Activated CD8-positive, alpha-beta memory T cell treated with anti-CD3 and anti-CD28 coated beads, Interleukin-2, amount 10 ng/mL, durations not matched to agents 7 days and 5 days (primary cell): ENCODE measurements around the gene COPZ2. TPM values are rescaled to one million over a fixed set of nuclear protein-coding genes. Genes with fewer than 3 reads are reported as not detected.
"Not testable (repeated sequence)": the region's sequence is repeated elsewhere in the genome, so short reads cannot be mapped to it uniquely, and the experiment has no call there.

Source experiments
- ATAC-seq: fragments of 150-1000 bp; cut with Tn5 transposase; one replicate; pipeline ENCODE4 v1.10.0; 2021; ENCODE audit warnings: moderate library complexity
- CTCF ChIA-PET: fragments of 350-600 bp; sonication (Branson Sonifier 250); formaldehyde crosslinking; loops from one replicate; lab custom pipeline; 2021; ENCODE audit warnings: antibody characterized with exemption; lab: Charles Lee
- DNase-seq: peaks from one replicate; pipeline ENCODE4 v3.0.0-alpha.2; 2020
- H3K27ac Mint-ChIP-seq: one replicate; pipeline ENCODE4 v1.8.0; 2021; ENCODE audit warnings: mild to moderate bottlenecking, mixed read lengths
- H3K27me3 Mint-ChIP-seq: one replicate; pipeline ENCODE4 v1.8.0; 2021; ENCODE audit warnings: mixed read lengths
- H3K36me3 Mint-ChIP-seq: one replicate; pipeline ENCODE4 v1.8.0; 2021; ENCODE audit warnings: mild to moderate bottlenecking, mixed read lengths
- H3K4me1 Mint-ChIP-seq: one replicate; pipeline ENCODE4 v1.8.0; 2021; ENCODE audit warnings: mixed read lengths
- H3K4me3 Mint-ChIP-seq: one replicate; pipeline ENCODE4 v1.8.0; 2021; ENCODE audit warnings: mild to moderate bottlenecking, moderate library complexity, mixed read lengths
- H3K9me3 Mint-ChIP-seq: one replicate; pipeline ENCODE4 v1.8.0; 2022; ENCODE audit warnings: low read depth, mixed read lengths
- total RNA-seq, 2 experiments: library from RNA; stranded (reverse); gene quantifications; one replicate each; pipeline ENCODE4 v1.2.3, GENCODE V29; 2021

Gene COPZ2
- total RNA-seq, 2 experiments from 2014 or later: 5.4 to 14.1 TPM

DNA sequence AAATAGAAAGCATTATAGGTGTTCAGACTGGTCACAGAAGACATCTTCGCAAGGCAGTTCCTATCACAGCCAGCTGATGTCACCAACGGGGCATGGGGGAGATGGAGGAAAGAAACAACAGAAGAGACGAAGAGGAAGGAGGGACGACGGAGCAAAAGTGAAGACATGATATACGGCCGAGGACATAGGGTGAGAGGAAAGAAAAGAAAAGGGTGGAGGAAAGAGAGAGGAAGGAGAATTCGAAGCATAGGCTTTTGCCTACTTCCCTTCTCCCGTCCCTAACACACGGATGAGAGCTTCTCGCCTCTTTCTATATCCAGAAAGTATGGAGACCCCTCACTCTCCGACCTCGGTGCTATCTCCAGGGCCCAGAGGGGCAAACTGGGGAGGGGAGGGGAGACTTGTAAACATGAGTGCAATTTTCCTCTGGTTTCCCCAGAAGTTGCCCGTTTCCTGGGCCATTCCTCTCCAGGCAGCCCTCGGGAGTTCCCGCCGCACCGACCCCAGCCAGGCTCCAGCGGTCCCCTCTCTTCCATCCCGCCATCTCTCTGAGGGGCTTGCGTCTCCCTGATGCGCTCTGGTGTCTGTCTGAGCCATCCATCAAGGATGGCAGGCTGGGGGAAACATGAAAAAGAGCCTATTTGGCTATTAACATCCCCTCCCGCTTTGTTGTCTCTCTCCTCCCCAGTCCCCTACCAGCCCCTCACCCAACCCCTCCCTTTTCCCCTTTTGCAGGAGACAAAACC, 26.0 kb downstream of the COPZ2 start:
- CTCF ChIA-PET: interaction anchor here (0.6 to 4.3 kb wide), 29 partner anchors 9 to 575 kb away, joined by 3 to 30 read pairs (median 4); partner anchors contain the start of genes CDK5RAP3 and PNPO
- ATAC-seq: peak; percentile 85
- Mint-ChIP-seq H3K4me3 (peak overlapping the region; percentile 76), H3K36me3 (no peaks in the 10 kb centered on the region), H3K9me3 (no peaks in the 10 kb centered on the region), H3K4me1 (peaks cover 19% of the 10 kb centered on the region), H3K27ac (peak overlapping the region; percentile 72), H3K27me3 (peaks cover 36% of the 10 kb centered on the region)
- DNase-seq: peak; percentile 83

DNA sequence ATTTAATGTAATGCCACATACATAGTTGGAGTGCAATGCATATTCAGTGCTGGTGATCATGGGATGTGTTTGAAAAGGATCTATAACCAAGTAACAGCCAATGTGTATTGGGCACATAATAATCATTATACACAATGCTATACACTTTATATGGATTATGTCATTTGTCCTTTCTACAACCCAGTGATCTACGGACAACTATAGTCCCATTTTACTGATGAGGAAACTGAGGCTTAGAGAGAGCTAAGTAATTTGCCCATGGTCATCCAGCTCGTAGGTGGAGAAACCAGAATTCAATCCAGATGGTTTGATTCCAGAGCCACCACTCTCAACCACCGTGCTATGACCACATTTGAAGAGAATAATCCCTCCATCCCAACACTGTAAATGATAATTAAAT, 27.4 kb downstream of the COPZ2 start:
- DNase-seq (no peak), ATAC-seq (no peak)
- Mint-ChIP-seq H3K36me3 (no peaks in the 10 kb centered on the region), H3K27ac (no peak overlapping the region), H3K9me3 (no peaks in the 10 kb centered on the region), H3K27me3 (peaks cover 36% of the 10 kb centered on the region), H3K4me3 (no peak overlapping the region), H3K4me1 (peaks cover 24% of the 10 kb centered on the region)
- CTCF ChIA-PET: interaction anchor here (0.6 to 4.3 kb wide), 15 partner anchors 8 to 102 kb away, joined by 3 to 30 read pairs (median 9); partner anchors contain the start of gene CDK5RAP3

DNA sequence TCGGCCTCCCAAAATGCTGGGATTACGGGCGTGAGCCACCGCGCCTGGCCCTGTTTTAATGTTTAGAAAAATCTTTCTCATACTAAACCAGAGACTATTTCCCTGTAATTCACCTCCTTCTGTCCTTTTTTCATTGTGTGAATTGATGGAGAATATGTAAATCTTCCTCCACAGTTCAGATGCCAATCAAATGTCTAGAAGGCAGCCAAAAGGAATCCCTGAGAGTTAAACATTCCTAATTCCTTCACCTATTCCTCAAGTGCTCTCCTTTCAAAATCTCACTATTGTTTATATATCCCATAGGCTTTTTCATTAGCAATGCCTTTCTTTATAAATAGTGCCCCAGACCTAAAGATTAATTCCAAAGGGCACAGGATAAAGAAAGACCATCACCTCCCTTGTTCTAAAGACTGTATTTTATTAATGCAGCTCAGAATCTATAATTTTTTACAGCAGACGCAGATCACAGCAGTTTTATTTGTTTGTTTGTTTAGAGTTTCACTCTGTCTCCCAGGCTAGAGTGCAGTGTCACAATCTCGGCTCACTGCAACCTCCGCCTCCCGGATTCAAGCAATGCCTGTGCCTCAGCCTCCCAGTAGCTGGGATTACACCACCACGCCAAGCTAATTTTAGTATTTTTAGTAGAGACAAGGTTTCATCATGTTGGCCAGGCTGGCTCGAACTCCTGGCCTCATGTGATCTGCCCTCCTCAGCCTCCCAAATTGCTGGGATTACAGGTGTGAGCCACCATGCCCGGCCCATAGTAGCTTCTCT, 30.5 kb downstream of the COPZ2 start:
- Mint-ChIP-seq H3K27me3 (peaks cover 28% of the 10 kb centered on the region), H3K27ac (no peak overlapping the region), H3K9me3 (no peaks in the 10 kb centered on the region), H3K4me3 (no peak overlapping the region), H3K4me1 (peaks cover 46% of the 10 kb centered on the region), H3K36me3 (no peaks in the 10 kb centered on the region)
- ATAC-seq (no peak), DNase-seq (no peak)
- CTCF ChIA-PET: interaction anchor here (0.8 to 3.1 kb wide), 4 partner anchors 11 to 60 kb away, joined by 3 to 14 read pairs (median 6); partner anchors contain the start of gene CDK5RAP3

DNA sequence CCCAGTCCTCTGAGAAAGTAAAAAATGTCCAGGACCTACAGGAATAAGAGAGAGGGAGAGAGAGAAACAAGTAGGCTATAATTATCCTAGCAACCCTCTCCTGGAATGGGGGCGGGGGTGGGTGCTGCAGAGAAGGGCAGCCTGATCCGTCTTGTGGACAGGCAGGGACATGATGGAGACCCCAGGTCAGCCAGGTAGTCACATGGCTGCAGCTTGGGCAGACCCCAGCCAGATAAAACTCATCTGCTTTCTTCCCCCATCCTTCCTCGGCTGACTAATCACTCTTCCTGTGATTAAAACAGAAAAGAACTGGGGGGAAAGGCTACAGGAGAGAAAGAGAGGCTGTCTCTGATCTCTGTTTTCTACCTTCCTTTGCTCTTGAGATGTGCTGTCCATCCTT, 32.6 kb downstream of the COPZ2 start:
- H3K4me3 Mint-ChIP-seq: no peak overlapping the region
- no peak overlapping the region for H3K27ac Mint-ChIP-seq
- peaks cover 36% of the 10 kb centered on the region for H3K4me1 Mint-ChIP-seq
- H3K9me3 Mint-ChIP-seq: no peaks in the 10 kb centered on the region
- CTCF ChIA-PET: interaction anchor here (1.7 to 3.1 kb wide), 5 partner anchors 9 to 56 kb away, joined by 4 to 14 read pairs (median 8); partner anchors contain the start of gene CDK5RAP3
- H3K36me3 Mint-ChIP-seq: no peaks in the 10 kb centered on the region
- DNase-seq: no peak
- ATAC-seq: no peak
- H3K27me3 Mint-ChIP-seq: peaks cover 21% of the 10 kb centered on the region

DNA sequence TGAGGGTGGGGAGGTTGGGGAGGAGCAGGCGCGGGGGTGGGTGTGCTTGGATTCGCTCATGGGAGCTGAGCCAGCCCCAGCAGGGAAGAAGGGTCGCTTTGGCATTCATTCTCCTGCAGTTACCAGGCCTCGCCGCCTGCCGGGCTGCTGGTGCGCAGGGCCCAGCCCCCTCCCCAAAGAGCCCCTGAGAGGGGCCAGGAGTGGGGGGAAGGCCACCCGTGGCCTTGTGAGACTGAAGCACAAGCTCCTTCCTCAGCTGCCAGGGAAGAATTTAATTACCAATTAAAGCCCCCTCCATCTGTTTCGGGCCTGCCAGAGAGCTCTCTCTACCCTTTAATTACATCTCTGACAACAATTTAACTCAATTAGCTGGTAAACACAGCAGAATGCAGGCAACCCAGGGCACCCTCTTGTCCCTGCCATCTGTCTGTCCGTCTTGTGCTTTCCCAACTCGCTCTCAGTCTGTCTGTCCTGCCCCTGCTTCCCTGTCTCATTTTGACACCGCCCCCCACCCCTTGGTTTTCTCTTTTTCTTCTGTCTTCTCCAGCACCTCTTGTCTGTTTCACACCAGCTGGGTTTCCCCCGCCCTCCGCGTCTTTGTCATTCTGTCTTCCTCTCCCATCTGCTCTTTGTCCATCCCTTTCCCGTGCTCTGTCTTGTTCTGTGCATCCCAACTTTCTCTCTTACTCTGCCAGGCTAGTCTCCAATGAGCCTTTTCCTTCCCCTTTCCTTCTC, 34.0 kb downstream of the COPZ2 start:
- DNase-seq: no peak
- Mint-ChIP-seq H3K4me1 (peaks cover 36% of the 10 kb centered on the region), H3K9me3 (no peaks in the 10 kb centered on the region), H3K4me3 (no peak overlapping the region), H3K27me3 (peaks cover 17% of the 10 kb centered on the region), H3K36me3 (no peaks in the 10 kb centered on the region), H3K27ac (no peak overlapping the region)
- ATAC-seq: no peak
- CTCF ChIA-PET: interaction anchor here (1.5 to 2.9 kb wide), 5 partner anchors 11 to 54 kb away, joined by 4 to 10 read pairs (median 7); partner anchors contain the start of gene CDK5RAP3

DNA sequence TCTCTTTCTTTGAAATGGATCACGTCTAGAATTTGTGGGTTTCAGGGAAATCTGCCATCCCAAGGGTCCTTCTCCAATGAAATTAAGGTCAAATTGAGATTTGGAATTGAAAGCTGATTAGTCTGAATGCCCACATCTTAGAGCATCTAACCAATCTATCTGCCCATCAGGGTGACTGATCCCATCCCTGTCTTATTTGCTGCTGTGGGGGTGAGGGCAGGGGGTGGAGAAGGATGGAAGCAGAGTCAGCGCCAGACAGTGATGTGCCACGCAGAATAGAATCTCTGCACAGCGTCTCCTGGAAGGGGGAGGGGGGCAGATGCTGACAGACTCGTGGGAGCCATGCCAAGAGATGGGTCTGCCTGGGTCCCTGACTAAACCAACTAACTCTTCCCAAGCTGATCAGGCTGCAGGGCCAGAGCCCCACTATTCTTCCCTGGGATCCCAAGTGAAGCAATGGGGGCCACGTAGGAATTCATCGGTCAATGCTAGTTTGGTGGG, 34.6 kb downstream of the COPZ2 start:
- H3K9me3 Mint-ChIP-seq: no peaks in the 10 kb centered on the region
- H3K27me3 Mint-ChIP-seq: peaks cover 14% of the 10 kb centered on the region
- DNase-seq (no peak), ATAC-seq (no peak)
- peaks cover 36% of the 10 kb centered on the region for H3K4me1 Mint-ChIP-seq
- H3K27ac Mint-ChIP-seq: no peak overlapping the region
- CTCF ChIA-PET: interaction anchor here (1.5 to 2.9 kb wide), 5 partner anchors 12 to 54 kb away, joined by 4 to 10 read pairs (median 7); partner anchors contain the start of gene CDK5RAP3
- H3K4me3 Mint-ChIP-seq: no peak overlapping the region
- H3K36me3 Mint-ChIP-seq: no peaks in the 10 kb centered on the region

DNA sequence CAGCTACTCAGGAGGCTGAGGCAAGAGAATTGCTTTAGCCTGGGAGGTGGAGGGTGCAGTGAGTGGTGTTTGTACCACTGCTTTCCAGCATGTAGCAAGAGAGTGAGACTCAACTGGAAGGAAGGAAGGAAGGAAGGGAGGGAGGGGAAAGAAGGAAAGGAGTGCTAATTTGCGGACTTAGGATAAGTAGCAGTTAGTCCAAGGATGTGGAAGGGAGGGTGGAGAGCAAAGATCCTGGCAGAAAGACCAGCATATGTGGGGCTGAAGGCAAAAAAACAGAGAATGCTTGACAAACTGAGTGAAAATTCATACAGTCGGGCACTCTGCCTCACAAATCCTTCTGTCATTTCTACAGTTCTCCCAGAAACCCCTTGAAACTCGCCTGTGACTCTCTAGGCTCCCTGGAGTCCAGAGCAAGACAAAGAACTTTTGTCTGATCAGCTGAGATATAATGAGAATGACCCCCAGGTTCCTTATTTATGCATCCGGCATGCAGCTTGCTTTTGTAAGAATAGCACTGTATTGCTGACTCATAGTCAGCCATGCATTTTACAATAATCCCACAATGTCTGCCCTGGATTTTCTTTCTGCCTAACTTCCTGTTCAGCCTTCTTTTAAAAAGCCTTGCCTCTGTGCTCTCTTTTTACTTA, 35.2 kb downstream of the COPZ2 start:
- CTCF ChIA-PET: interaction anchor here (2.1 to 2.9 kb wide), 2 partner anchors 16 to 24 kb away, joined by 7 to 10 read pairs; no protein-coding TSS in a partner anchor

DNA sequence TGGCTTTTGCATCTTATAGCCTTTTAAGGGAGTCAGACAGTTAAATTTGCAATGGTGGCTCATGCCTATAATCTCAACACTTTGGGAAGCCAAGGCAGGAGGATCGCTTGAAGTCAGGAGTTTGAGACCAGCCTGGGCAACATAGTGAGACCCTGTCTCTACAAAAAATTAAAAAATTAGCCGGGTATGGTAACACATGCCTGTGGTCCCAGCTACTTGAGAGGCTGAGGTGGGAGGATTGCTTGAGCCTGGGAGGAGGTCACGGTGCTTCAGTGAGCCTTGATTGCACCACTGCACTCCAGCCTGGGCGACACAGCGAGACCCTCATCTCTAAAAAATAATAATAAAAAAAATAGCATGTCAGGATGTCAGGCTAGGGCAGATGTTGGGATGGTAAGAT, 35.9 kb downstream of the COPZ2 start:
- not testable (repeated sequence) for ATAC-seq, H3K27me3 Mint-ChIP-seq, H3K9me3 Mint-ChIP-seq, H3K36me3 Mint-ChIP-seq, DNase-seq, H3K27ac Mint-ChIP-seq, H3K4me3 Mint-ChIP-seq
- CTCF ChIA-PET: interaction anchor here (0.8 kb wide), 2 partner anchors 9 to 30 kb away, joined by 3 to 4 read pairs; no protein-coding TSS in a partner anchor
- H3K4me1 Mint-ChIP-seq: peaks cover 36% of the 10 kb centered on the region

More for the DNA sequence above, 35.2 kb downstream of the COPZ2 start:
- Mint-ChIP-seq H3K36me3 (no peaks in the 10 kb centered on the region), H3K27me3 (peaks cover 14% of the 10 kb centered on the region), H3K9me3 (no peaks in the 10 kb centered on the region), H3K27ac (no peak overlapping the region), H3K4me3 (no peak overlapping the region), H3K4me1 (peaks cover 36% of the 10 kb centered on the region)
- DNase-seq: no peak
- ATAC-seq: no peak

DNA sequence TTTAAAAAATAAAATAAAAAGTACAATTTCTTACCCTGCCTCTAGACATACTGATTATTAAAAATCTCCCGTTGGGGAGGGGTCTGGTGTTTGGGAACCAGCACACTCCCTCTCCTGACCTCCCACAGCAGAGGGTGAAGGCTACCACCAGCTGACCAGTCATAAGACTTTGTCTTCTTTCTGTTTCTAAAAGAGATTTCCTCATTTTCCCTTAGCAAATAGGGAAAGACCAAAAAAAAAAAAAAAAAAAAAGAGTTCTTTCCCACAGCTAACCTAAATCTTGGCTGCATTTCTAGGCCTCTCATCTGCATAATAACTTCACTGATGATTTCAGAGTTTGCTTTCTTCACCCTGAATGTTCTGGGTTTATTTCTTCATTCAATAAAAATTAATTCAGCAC, 36.4 kb downstream of the COPZ2 start:
- H3K4me3 Mint-ChIP-seq: no peak overlapping the region
- ATAC-seq (no peak), DNase-seq (no peak)
- peaks cover 34% of the 10 kb centered on the region for H3K4me1 Mint-ChIP-seq
- no peaks in the 10 kb centered on the region for H3K36me3 Mint-ChIP-seq
- peaks cover 11% of the 10 kb centered on the region for H3K27me3 Mint-ChIP-seq
- no peak overlapping the region for H3K27ac Mint-ChIP-seq
- CTCF ChIA-PET: interaction anchor here (0.8 to 3.2 kb wide), 4 partner anchors 10 to 29 kb away, joined by 3 to 17 read pairs (median 4); no protein-coding TSS in a partner anchor
- no peaks in the 10 kb centered on the region for H3K9me3 Mint-ChIP-seq

DNA sequence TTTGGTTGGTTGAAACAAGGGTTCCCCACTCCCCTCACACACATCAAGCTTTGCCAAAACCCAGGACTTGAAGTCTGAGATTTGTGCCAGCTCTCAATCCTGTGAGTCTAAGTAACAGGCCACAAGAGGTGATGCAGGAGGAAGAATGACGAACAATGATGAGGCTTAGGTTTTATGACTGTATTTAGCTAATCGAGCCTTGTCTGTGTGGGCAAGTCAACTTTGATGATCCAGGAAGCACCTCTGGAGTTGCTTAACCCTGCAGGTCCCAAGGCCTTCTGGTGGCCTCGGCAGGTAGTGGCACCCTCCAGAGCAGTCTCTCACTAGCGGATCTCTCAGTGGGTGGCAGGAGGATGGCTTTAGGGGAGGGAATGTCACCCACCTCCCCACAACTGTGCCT, 38.0 kb downstream of the COPZ2 start:
- no peak overlapping the region for H3K4me3 Mint-ChIP-seq
- no peaks in the 10 kb centered on the region for H3K9me3 Mint-ChIP-seq
- peaks cover 20% of the 10 kb centered on the region for H3K4me1 Mint-ChIP-seq
- no peak overlapping the region for H3K27ac Mint-ChIP-seq
- H3K36me3 Mint-ChIP-seq: no peaks in the 10 kb centered on the region
- ATAC-seq (peak; percentile 43), DNase-seq (no peak)
- H3K27me3 Mint-ChIP-seq: peaks cover 15% of the 10 kb centered on the region
- CTCF ChIA-PET: interaction anchor here (0.8 to 3.2 kb wide), 10 partner anchors 10 to 80 kb away, joined by 3 to 17 read pairs (median 3); partner anchors contain the start of gene CDK5RAP3

DNA sequence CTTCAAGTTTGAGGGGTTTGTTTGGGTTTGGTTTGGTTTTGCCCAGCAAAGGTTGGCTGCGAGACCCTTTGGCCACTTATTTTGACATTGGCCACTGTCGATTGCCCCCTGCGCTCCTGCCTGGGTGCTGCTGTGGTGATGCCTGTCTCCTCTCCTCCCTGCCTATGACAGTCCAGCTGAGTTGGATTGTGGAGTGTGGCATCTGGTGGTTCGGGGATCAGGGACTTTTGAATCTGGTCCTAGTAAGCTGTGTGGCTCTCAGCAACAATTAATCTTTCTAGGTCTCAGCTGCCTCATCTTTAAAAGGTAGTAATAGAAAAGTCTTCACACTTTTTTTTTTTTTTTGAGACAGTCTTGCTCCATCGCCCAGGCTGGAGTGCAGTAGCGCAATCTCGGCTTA, 39.6 kb downstream of the COPZ2 start:
- no peaks in the 10 kb centered on the region for H3K36me3 Mint-ChIP-seq
- peaks cover 10% of the 10 kb centered on the region for H3K4me1 Mint-ChIP-seq
- no peak overlapping the region for H3K27ac Mint-ChIP-seq
- ATAC-seq: no peak
- H3K27me3 Mint-ChIP-seq: peaks cover 12% of the 10 kb centered on the region
- no peak for DNase-seq
- H3K4me3 Mint-ChIP-seq: no peak overlapping the region
- H3K9me3 Mint-ChIP-seq: no peaks in the 10 kb centered on the region
- CTCF ChIA-PET: interaction anchor here (1.1 to 3.2 kb wide), 4 partner anchors 12 to 27 kb away, joined by 4 to 17 read pairs (median 6); partner anchors contain the start of gene CDK5RAP3

DNA sequence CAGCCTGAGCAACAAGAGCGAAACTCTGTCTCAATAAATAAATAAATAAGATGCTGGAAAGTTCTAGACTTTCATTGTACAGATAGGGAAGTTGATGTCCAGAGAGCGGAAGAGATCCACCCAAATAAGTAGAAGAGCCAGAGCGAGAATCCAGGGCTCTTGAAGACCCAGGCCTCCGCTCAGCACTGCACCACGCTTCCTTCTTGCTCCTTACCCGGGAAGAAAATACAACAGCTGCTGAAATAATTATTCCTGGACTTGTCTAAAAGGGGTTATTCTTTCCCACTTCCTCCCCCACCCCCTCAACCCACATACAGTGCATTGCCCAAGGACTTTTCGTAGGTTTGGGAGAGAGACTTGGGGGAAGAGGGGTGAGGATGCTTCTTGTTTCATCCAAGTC, 40.0 kb downstream of the COPZ2 start:
- no peak for DNase-seq
- CTCF ChIA-PET: no interaction called here

More for the DNA sequence above, 40.0 kb downstream of the COPZ2 start:
- no peaks in the 10 kb centered on the region for H3K9me3 Mint-ChIP-seq
- ATAC-seq: no peak
- H3K27me3 Mint-ChIP-seq: peaks cover 15% of the 10 kb centered on the region
- peaks cover 5% of the 10 kb centered on the region for H3K4me1 Mint-ChIP-seq
- no peaks in the 10 kb centered on the region for H3K36me3 Mint-ChIP-seq
- H3K4me3 Mint-ChIP-seq: no peak overlapping the region
- H3K27ac Mint-ChIP-seq: no peak overlapping the region
